CD4-positive, alpha-beta T cell treated with Interleukin-6 for 4 hours (primary cell): Measurements from ENCODE around the gene GPR155.
"Not testable (repeated sequence)": the region's sequence is repeated elsewhere in the genome, so short reads cannot be mapped to it uniquely, and the experiment has no call there.

Experiments used
- DNase-seq: peaks from one replicate; pipeline ENCODE4 v3.0.0-alpha.2; 2020; ENCODE audit warnings: mixed read lengths

The GPR155 gene

GRCh38 chr2:174438146-174438886 is 48.5 kb downstream of the GPR155 start:
- DNase-seq, result no peak

GRCh38 chr2:174436351-174436750 is 50.5 kb downstream of the GPR155 start:
- no peak for DNase-seq

- no peak for DNase-seq
Observed at GRCh38 chr2:174431902-174432301, 54.9 kb downstream of the GPR155 start.

- DNase-seq, result no peak
Observed at GRCh38 chr2:174430066-174430465, 56.8 kb downstream of the GPR155 start.

- DNase-seq, result no peak
Observed at GRCh38 chr2:174428214-174428613, 58.6 kb downstream of the GPR155 start.

GRCh38 chr2:174412256-174412655 is 74.6 kb downstream of the GPR155 start:
- no peak for DNase-seq

- DNase-seq, result not testable (repeated sequence)
Observed at GRCh38 chr2:174410039-174410438, 76.8 kb downstream of the GPR155 start.

GRCh38 chr2:174403628-174404027 is 83.2 kb downstream of the GPR155 start:
- DNase-seq, result no peak

- DNase-seq, result no peak
Observed at GRCh38 chr2:174400853-174401252, 86.0 kb downstream of the GPR155 start.

GRCh38 chr2:174399171-174399570 is 87.7 kb downstream of the GPR155 start:
- no peak for DNase-seq

GRCh38 chr2:174397773-174398172 is 89.1 kb downstream of the GPR155 start:
- DNase-seq, result no peak

GRCh38 chr2:174395969-174396630 is 90.7 kb downstream of the GPR155 start:
- DNase-seq, result peak; percentile 25

GRCh38 chr2:174395284-174395968 is 91.4 kb downstream of the GPR155 start, which contains the start of gene SCRN3:
SCRN3 (plus strand) TSS chr2:174395730; CDS start chr2:174398284, 2,554 bp downstream.
- peak; percentile 82 for DNase-seq

- no peak for DNase-seq
Observed at GRCh38 chr2:174392706-174393105, 94.1 kb downstream of the GPR155 start.

GRCh38 chr2:174390303-174390702 is 96.5 kb downstream of the GPR155 start:
- not testable (repeated sequence) for DNase-seq

GRCh38 chr2:174389542-174389941 is 97.3 kb downstream of the GPR155 start:
- no peak for DNase-seq

GRCh38 chr2:174388706-174389105 is 98.1 kb downstream of the GPR155 start:
- not testable (repeated sequence) for DNase-seq

- no peak for DNase-seq
Observed at GRCh38 chr2:174385201-174385600, 101.6 kb downstream of the GPR155 start.

- DNase-seq, result no peak
Observed at GRCh38 chr2:174383796-174384195, 103.0 kb downstream of the GPR155 start.
